ENCODE results near the gene NIPBL. TPM values are rescaled to one million over a fixed set of nuclear protein-coding genes. Genes with fewer than 3 reads are reported as not detected.

NIPBL gene
- total and polyA plus RNA-seq, 2 of the 13 experiments (the other 11 are each of a cell fraction or from before 2014, with no cell fraction given) = 12.3 to 32.3 TPM

DNA sequence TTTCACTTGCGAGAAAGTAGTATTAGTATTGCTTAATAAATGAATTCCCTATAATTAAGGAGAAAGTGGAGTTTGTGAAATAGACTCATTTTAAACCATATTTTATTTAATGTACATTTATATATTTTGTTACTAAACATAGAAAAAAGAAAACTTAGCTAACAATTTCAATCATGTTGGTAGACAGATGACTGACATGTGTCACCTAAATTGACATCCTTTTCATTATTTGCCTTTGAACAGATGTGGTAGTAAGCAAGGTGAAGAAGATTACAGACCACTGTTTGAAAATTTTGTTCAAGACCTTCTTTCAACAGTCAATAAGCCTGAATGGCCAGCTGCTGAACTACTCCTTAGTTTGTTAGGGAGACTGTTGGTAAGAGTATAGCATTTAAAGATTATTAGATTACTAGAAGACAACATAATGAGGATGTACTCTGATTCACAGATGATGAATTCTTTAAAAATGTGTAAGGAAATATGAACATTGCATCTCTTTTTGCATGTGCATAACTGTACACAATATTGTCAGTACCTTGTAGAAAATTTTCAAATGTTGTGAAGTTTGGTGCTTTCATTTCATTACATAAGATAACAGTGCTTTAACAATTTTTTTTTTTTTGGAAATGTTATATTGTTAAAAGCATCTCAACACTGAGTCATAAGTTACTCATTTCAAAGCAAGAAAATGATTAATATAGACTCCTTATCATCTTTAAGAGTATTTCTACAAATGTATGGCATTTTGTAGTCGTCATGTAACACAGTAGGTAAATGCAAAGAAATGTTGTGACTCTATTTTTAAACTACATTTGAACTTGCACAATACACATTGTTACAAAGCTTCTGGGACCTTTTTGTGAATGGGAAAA lies 139.5 kb downstream of the NIPBL start:
- POLR2A ChIA-PET = no interaction called here
- no peak for ATAC-seq
- Histone ChIP-seq H4K20me1 (ENCODE audit: insufficient read depth, low read length) (no peaks in the 10 kb centered on the region), H3K9me3 (ENCODE audit: low read length) (no peaks in the 10 kb centered on the region), H3K4me1 (ENCODE audit: insufficient read depth, low read length) (no peaks in the 10 kb centered on the region), H2AFZ (ENCODE audit: low read length) (no peak overlapping the region), H3K27me3 (ENCODE audit: control insufficient read depth in 1 of 2, insufficient read depth in 2 of 2, low read length in 2 of 2) (no peaks in the 10 kb centered on the region), H3K27ac (ENCODE audit: extremely low read length, insufficient read depth, low read length) (no peak overlapping the region), H3K4me3 (replicated peaks in 1 of 3; ENCODE audit: insufficient read depth in 1 of 3, low read depth in 2 of 3, low read length in 3 of 3) (no peak overlapping the region), H3K4me2 (ENCODE audit: low read depth, low read length) (no peak overlapping the region), H3K9ac (ENCODE audit: insufficient read depth, low read depth, low read length) (no peak overlapping the region), H3K79me2 (ENCODE audit: insufficient read depth, low read length) (no peaks in the 10 kb centered on the region), H3K36me3 (replicated peaks in 1 of 2; ENCODE audit: control insufficient read depth in 1 of 2, insufficient read depth in 2 of 2, low read length in 2 of 2) (peaks cover 2 to 24% of the 10 kb centered on the region in 2 experiments; a peak in 3 of 5 replicates)
- FAIRE-seq = no peak
- intact Hi-C loops (cut with micrococcal nuclease; ENCODE audit: unreplicated experiment) = no loop called here
- BruUV-seq (replicated peaks) = no TSS peak
- in situ Hi-C loops (cut with HindIII; ENCODE audit: extremely low pct_ligation_motif_present, low pct_unique_long_range_greater_than_20kb) = no loop called here
- no peak for TF ChIP-seq ZNF616 (CRISPR knock-in tag; IDR thresholded peaks at IDR 0.05; ENCODE audit: low read depth)
- no peak for TF ChIP-seq NFYC (CRISPR knock-in tag; IDR thresholded peaks at IDR 0.05)
- TF ChIP-seq ZNF234 (CRISPR knock-in tag; conservative IDR thresholded peaks at IDR 0.05) = no peak
- TF ChIP-seq NRL (CRISPR knock-in tag; IDR thresholded peaks at IDR 0.05; ENCODE audit: borderline replicate concordance) = no peak
- no peak for TF ChIP-seq SOX5 (CRISPR knock-in tag; IDR thresholded peaks at IDR 0.05; ENCODE audit: borderline replicate concordance)
- TF ChIP-seq, protein P1, sequence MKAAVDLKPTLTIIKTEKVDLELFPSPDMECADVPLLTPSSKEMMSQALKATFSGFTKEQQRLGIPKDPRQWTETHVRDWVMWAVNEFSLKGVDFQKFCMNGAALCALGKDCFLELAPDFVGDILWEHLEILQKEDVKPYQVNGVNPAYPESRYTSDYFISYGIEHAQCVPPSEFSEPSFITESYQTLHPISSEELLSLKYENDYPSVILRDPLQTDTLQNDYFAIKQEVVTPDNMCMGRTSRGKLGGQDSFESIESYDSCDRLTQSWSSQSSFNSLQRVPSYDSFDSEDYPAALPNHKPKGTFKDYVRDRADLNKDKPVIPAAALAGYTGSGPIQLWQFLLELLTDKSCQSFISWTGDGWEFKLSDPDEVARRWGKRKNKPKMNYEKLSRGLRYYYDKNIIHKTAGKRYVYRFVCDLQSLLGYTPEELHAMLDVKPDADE (CRISPR knock-in tag; IDR thresholded peaks at IDR 0.05) = no peak
- TF ChIP-seq ZNF839 (CRISPR knock-in tag; IDR thresholded peaks at IDR 0.05; ENCODE audit: borderline replicate concordance) = no peak
- no peak for TF ChIP-seq HHEX (CRISPR knock-in tag; IDR thresholded peaks at IDR 0.05)
- TF ChIP-seq, protein P2, sequence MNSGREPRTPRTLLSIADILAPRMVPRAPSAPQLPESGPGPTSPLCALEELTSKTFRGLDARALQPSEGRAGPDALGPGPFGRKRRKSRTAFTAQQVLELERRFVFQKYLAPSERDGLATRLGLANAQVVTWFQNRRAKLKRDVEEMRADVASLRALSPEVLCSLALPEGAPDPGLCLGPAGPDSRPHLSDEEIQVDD (CRISPR knock-in tag; IDR thresholded peaks at IDR 0.05; ENCODE audit: borderline replicate concordance) = no peak
- no peak for TF ChIP-seq SNRNP70 (IDR thresholded peaks at IDR 0.05; ENCODE audit: low read depth, low read length)
- TF ChIP-seq ZNF136 (CRISPR knock-in tag; IDR thresholded peaks at IDR 0.05; ENCODE audit: low read depth) = no peak
- TF ChIP-seq MTF2 (CRISPR knock-in tag; IDR thresholded peaks at IDR 0.05; ENCODE audit: borderline replicate concordance) = no peak
- no peak for TF ChIP-seq SP4 (CRISPR knock-in tag; IDR thresholded peaks at IDR 0.05)
- WGBS (ENCODE audit: low lambda C conversion rate) = 97% methylated on average over 2 of the region's 2 CpGs
- no peak for DNase-seq (ENCODE audit: low spot score)
- CTCF ChIA-PET (ENCODE audit: low intra/inter-chr PET ratio, low total read pairs) = no interaction called here

Measured in HepG2 (cell line).